Transverse colon (tissue), 4 donors: Measurements from ENCODE around the gene SUFU. TPM values are rescaled to one million over a fixed set of nuclear protein-coding genes. Genes with fewer than 3 reads are reported as not detected.

ENCODE experiments used
- DNase-seq: peaks from one replicate; pipeline ENCODE4 v3.0.0-alpha.2; 2019
- H3K27ac ChIP-seq, 4 donors: fragments of 200-600 bp; sonication (generic); 2 replicates each; pipeline ENCODE4 v1.5.1; 2016 to 2018; ENCODE audit warnings: inconsistent platforms in 4 of 4
- H3K27me3 ChIP-seq: fragments of 200-600 bp; sonication (generic); 2 replicates; pipeline ENCODE4 v1.5.1; 2017; ENCODE audit warnings: inconsistent platforms
- H3K36me3 ChIP-seq, 4 donors: fragments of 200-600 bp; sonication (generic); 2 replicates each; pipeline ENCODE4 v1.5.1; 2017 to 2019; ENCODE audit warnings: inconsistent platforms in 4 of 4
- H3K4me1 ChIP-seq, 4 donors: fragments of 200-600 bp; sonication (generic); 2 replicates each; pipeline ENCODE4 v1.5.1; 2017 to 2020; ENCODE audit warnings: inconsistent platforms in 4 of 4
- H3K4me3 ChIP-seq, 4 donors: fragments of 200-600 bp; sonication (generic); 1 replicate in 1 of 4; 2 replicates in 3 of 4; pipeline versions ENCODE4 v1.5.1 to v1.6.1; 2017 to 2019; ENCODE audit warnings: inconsistent platforms in 4 of 4
- H3K9me3 ChIP-seq, 2 donors: fragments of 200-600 bp; sonication (generic); 2 replicates each; pipeline ENCODE4 v1.5.1; 2017 to 2019; ENCODE audit warnings: inconsistent platforms in 2 of 2
- CTCF ChIP-seq, 5 experiments: fragments of 200-600 bp in 3 of 5; fragments of 450-650 bp in 2 of 5; sonication (generic) in 3 of 5; IDR thresholded peaks; 1 replicate in 2 of 5; 2 replicates in 3 of 5; pipeline ENCODE4 v1.5.1; 2016 to 2017; ENCODE audit warnings: antibody characterized with exemption in 5 of 5, inconsistent platforms in 3 of 5, mild to moderate bottlenecking in 2 of 5, moderate library complexity in 1 of 5
- EP300 ChIP-seq: sonication (generic); formaldehyde crosslinking; IDR thresholded peaks from one replicate; pipeline ENCODE4 v1.6.1; 2017; ENCODE audit warnings: antibody characterized with exemption, low read depth
- POLR2A ChIP-seq: fragments of 450-650 bp; IDR thresholded peaks from one replicate; pipeline ENCODE4 v1.6.1; 2016; ENCODE audit warnings: antibody characterized with exemption, mild to moderate bottlenecking, moderate library complexity
- POLR2AphosphoS5 ChIP-seq, 3 donors: sonication (generic); formaldehyde crosslinking; IDR thresholded peaks; one replicate each; pipeline ENCODE4 v1.6.1; 2016; ENCODE audit warnings: antibody characterized with exemption in 3 of 3
- WGBS, 2 donors: methylation state at CpG; one replicate each; pipeline ENCODE4 v1.1.5; 2018; ENCODE audit warnings: low coverage in 1 of 2; 5-methylcytosine and 5-hydroxymethylcytosine counted together
- in situ Hi-C, 4 donors: fragments of 200-750 bp; cut with MboI; loops; one replicate each; pipeline versions ENCODE4 v1.15.0 to v1.15.1; 2017; ENCODE audit warnings: low sequenced_read_pairs in 3 of 4, low pct_ligation_motif_present in 1 of 4, low pct_unique_long_range_greater_than_20kb in 1 of 4
- intact Hi-C: fragments of 100-400 bp; cut with DNase I; formaldehyde crosslinking; loops from one replicate; pipeline ENCODE4 v1.15.1; 2023; ENCODE audit warnings: low total_unique reads
- total RNA-seq, 4 donors: library from RNA; depleted of rRNA; stranded (reverse); fragments of >200 nt; gene quantifications; one replicate each; pipeline ENCODE4 v1.1.0, GENCODE V29; 2016

Gene SUFU
- total RNA-seq, 4 donors from 2014 or later, result 5.4 to 13.8 (median 6.6) TPM

- in situ Hi-C loops, result no loop called here
- peaks cover 30 to 56% (median 36%) of the 10 kb centered on the region in 4 donors for H3K4me1 ChIP-seq
- H3K36me3 ChIP-seq, result peaks cover 0 to 34% (median 0%) of the 10 kb centered on the region in 4 donors
- H3K4me3 ChIP-seq, result no peak overlapping the region
- no peak for DNase-seq
- no peak for TF ChIP-seq POLR2A
- TF ChIP-seq CTCF (IDR thresholded peaks at IDR 0.05), result no peak
- no peak for TF ChIP-seq POLR2AphosphoS5 (IDR thresholded peaks at IDR 0.05)
- TF ChIP-seq EP300, result no peak
- 45% methylated on average over 11 of the region's 11 CpGs; no CpG with 5 or more reads in 1 of the 2 donors for WGBS, 2 donors
- intact Hi-C loops, result no loop called here
- no peaks in the 10 kb centered on the region for H3K27me3 ChIP-seq
- H3K9me3 ChIP-seq, result no peaks in the 10 kb centered on the region
- peak overlapping the region; percentile 78 to 81 (median 80) for H3K27ac ChIP-seq
Measured at GRCh38 chr10:102657451-102657850, 153.7 kb downstream of the SUFU start.

- Histone ChIP-seq H3K9me3 (no peaks in the 10 kb centered on the region), H3K4me3 (no peak overlapping the region), H3K36me3 (peaks cover 0 to 34% (median 0%) of the 10 kb centered on the region in 4 donors), H3K27me3 (no peaks in the 10 kb centered on the region), H3K4me1 (peaks cover 28 to 50% (median 36%) of the 10 kb centered on the region in 4 donors), H3K27ac (peak overlapping the region; percentile 78 to 81 (median 80))
- 20 to 48% methylated on average over 2 to 13 of the region's 13 CpGs for WGBS, 2 donors
- no peak for TF ChIP-seq CTCF (IDR thresholded peaks at IDR 0.05)
- no peak for TF ChIP-seq EP300
- TF ChIP-seq POLR2A, result peak; percentile 21
- peak in 2 of 3 donors; percentile 46 to 63 for TF ChIP-seq POLR2AphosphoS5 (IDR thresholded peaks at IDR 0.05)
- in situ Hi-C loops, result no loop called here
- intact Hi-C loops, result no loop called here
- DNase-seq, result peak; percentile 70
Measured at GRCh38 chr10:102657984-102658724, 154.4 kb downstream of the SUFU start.

- H3K9me3 ChIP-seq, result no peaks in the 10 kb centered on the region
- 55% methylated on average over 5 of the region's 5 CpGs; no CpG with 5 or more reads in 1 of the 2 donors for WGBS, 2 donors
- peaks cover 28 to 50% (median 36%) of the 10 kb centered on the region in 4 donors for H3K4me1 ChIP-seq
- DNase-seq, result no peak
- in situ Hi-C loops, result no loop called here
- no peak overlapping the region for H3K4me3 ChIP-seq
- intact Hi-C loops, result no loop called here
- no peaks in the 10 kb centered on the region for H3K27me3 ChIP-seq
- peaks cover 0 to 29% (median 0%) of the 10 kb centered on the region in 4 donors for H3K36me3 ChIP-seq
- H3K27ac ChIP-seq, result peak overlapping the region; percentile 78 to 81 (median 80)
- TF ChIP-seq CTCF (IDR thresholded peaks at IDR 0.05) (no peak), POLR2A (no peak), POLR2AphosphoS5 (IDR thresholded peaks at IDR 0.05) (no peak), EP300 (no peak)
Measured at GRCh38 chr10:102658802-102659201, 155.0 kb downstream of the SUFU start.

- Histone ChIP-seq H3K4me1 (peaks cover 28 to 48% (median 36%) of the 10 kb centered on the region in 4 donors), H3K4me3 (peak overlapping the region in 1 of 4 donors; percentile 3), H3K36me3 (peaks cover 0 to 11% (median 0%) of the 10 kb centered on the region in 4 donors), H3K9me3 (no peaks in the 10 kb centered on the region), H3K27ac (peak overlapping the region; percentile 48 to 75 (median 63)), H3K27me3 (no peaks in the 10 kb centered on the region)
- 3% methylated on average over 17 of the region's 22 CpGs; no CpG with 5 or more reads in 1 of the 2 donors for WGBS, 2 donors
- peak; percentile 84 for DNase-seq
- TF ChIP-seq CTCF (IDR thresholded peaks at IDR 0.05) (no peak), POLR2AphosphoS5 (IDR thresholded peaks at IDR 0.05) (peak; percentile 94 to 98 (median 95)), EP300 (peak; percentile 63), POLR2A (no peak)
- in situ Hi-C loops, result no loop called here
- intact Hi-C loops, result no loop called here
Measured at GRCh38 chr10:102660888-102661657, 157.3 kb downstream of the SUFU start.
